Occipital lobe (tissue), 3 donors: ENCODE measurements around the gene NCOR1. TPM values are rescaled to one million over a fixed set of nuclear protein-coding genes. Genes with fewer than 3 reads are reported as not detected.

ENCODE experiments used
- DNase-seq: peaks from one replicate; lab custom pipeline; 2025; lab: John Stamatoyannopoulos, UW
- small RNA-seq: library from RNA; depleted of rRNA; stranded (forward); fragments of <200 nt; gene quantifications from one replicate; pipeline ENCODE3, GENCODE V24; 2014
- total RNA-seq: library from RNA; depleted of rRNA; stranded (reverse); fragments of >200 nt; gene quantifications from one replicate; pipeline ENCODE4 v1.2.3, GENCODE V29; 2014

Gene NCOR1
- total RNA-seq, 1 donor from 2014 or later = 116 TPM

GRCh38 chr17:15981208-15981607, 234.1 kb downstream of the NCOR1 start:
- no peak for DNase-seq

Small RNA genes within 50 kb of the gene (small RNA-seq; reads per million reads assigned to genes)
- gene RNU6-314P (not detected), gene RNU6-862P (not detected)

Other genes with a start within 250 kb of the NCOR1 start
- 15.6 TPM for gene ZSWIM7, start 215.8 kb downstream of the NCOR1 start, total RNA-seq
- 36.8 TPM for gene TTC19, start 215.7 kb downstream of the NCOR1 start, total RNA-seq
- gene PIGL, start 1.7 kb upstream of the NCOR1 start, total RNA-seq = 18.4 TPM
- gene CENPV, start 137.9 kb upstream of the NCOR1 start, total RNA-seq = 95.5 TPM
- gene UBB, start 165.6 kb upstream of the NCOR1 start, total RNA-seq = 972 TPM
- gene TRPV2, start 200.0 kb upstream of the NCOR1 start, total RNA-seq = 2.0 TPM